Loucy (cell line): ENCODE data around the gene CDH26.

Experiments used
- H2AFZ ChIP-seq: fragments of 200-600 bp; sonication (generic); 2 replicates; pipeline ENCODE4 v1.6.0; 2016; ENCODE audit warnings: antibody characterized with exemption, mild to moderate bottlenecking, low read length, moderate library complexity
- H3F3A ChIP-seq: fragments of 200-600 bp; 2 replicates; pipeline ENCODE4 v1.6.0; 2016; ENCODE audit warnings: antibody characterized with exemption, low read depth, mild to moderate bottlenecking
- H3K27me3 ChIP-seq: fragments of 200-600 bp; sonication (generic); 2 replicates; pipeline ENCODE4 v1.6.1; 2014; ENCODE audit warnings: low read length, mild to moderate bottlenecking; ENCODE audit not compliant: insufficient read depth, poor library complexity, severe bottlenecking
- H3K36me3 ChIP-seq: fragments of 200-600 bp; sonication (generic); 2 replicates; pipeline ENCODE4 v1.6.1; 2016; ENCODE audit warnings: low read length; ENCODE audit not compliant: insufficient read depth
- H3K4me1 ChIP-seq: fragments of 200-600 bp; sonication (generic); 2 replicates; pipeline ENCODE4 v1.5.1; 2014; ENCODE audit warnings: low read length, mild to moderate bottlenecking; ENCODE audit not compliant: insufficient read depth, poor library complexity, severe bottlenecking
- H3K4me2 ChIP-seq: fragments of 200-600 bp; sonication (generic); 2 replicates; pipeline ENCODE4 v1.6.0; 2014; ENCODE audit warnings: antibody characterized with exemption, low read length, low read depth, mild to moderate bottlenecking; ENCODE audit not compliant: poor library complexity, severe bottlenecking
- H3K4me3 ChIP-seq: fragments of 200-600 bp; sonication (generic); 2 replicates; pipeline ENCODE4 v1.5.1; 2014; ENCODE audit warnings: low read length, mild to moderate bottlenecking, mixed read lengths; ENCODE audit not compliant: poor library complexity, severe bottlenecking
- H3K79me2 ChIP-seq: fragments of 200-600 bp; sonication (generic); 2 replicates; pipeline ENCODE4 v1.6.1; 2014; ENCODE audit warnings: low read length; ENCODE audit not compliant: insufficient read depth
- H3K9ac ChIP-seq: fragments of 200-600 bp; sonication (generic); 2 replicates; pipeline ENCODE4 v1.6.0; 2014; ENCODE audit warnings: mild to moderate bottlenecking, low read depth, low read length, moderate library complexity; ENCODE audit not compliant: poor library complexity, severe bottlenecking
- H3K9me2 ChIP-seq: fragments of 200-600 bp; sonication (generic); replicated peaks from 2 replicates; pipeline ENCODE4 v1.6.1; 2016; ENCODE audit warnings: low read depth, low read length, mixed read lengths
- H3K9me3 ChIP-seq: fragments of 200-600 bp; sonication (generic); 2 replicates; pipeline ENCODE4 v1.6.1; 2014; ENCODE audit warnings: mild to moderate bottlenecking, antibody characterized with exemption, low read length, low read depth; ENCODE audit not compliant: insufficient read depth
- H4K20me1 ChIP-seq: fragments of 200-600 bp; sonication (generic); 2 replicates; pipeline ENCODE4 v1.6.0; 2014; ENCODE audit warnings: antibody characterized with exemption, low read length, mild to moderate bottlenecking; ENCODE audit not compliant: insufficient read depth, poor library complexity, severe bottlenecking
- CTCF ChIP-seq: fragments of 200-600 bp; sonication (generic); conservative IDR thresholded peaks from 2 replicates; pipeline ENCODE4 v1.5.1; 2014; ENCODE audit warnings: mild to moderate bottlenecking, antibody characterized with exemption, low read length
- EZH2phosphoT487 ChIP-seq: fragments of 200-600 bp; IDR thresholded peaks from 2 replicates; pipeline ENCODE4 v1.6.1; 2018; ENCODE audit warnings: antibody characterized with exemption, mild to moderate bottlenecking, moderate library complexity, borderline replicate concordance

CDH26 gene

DNA sequence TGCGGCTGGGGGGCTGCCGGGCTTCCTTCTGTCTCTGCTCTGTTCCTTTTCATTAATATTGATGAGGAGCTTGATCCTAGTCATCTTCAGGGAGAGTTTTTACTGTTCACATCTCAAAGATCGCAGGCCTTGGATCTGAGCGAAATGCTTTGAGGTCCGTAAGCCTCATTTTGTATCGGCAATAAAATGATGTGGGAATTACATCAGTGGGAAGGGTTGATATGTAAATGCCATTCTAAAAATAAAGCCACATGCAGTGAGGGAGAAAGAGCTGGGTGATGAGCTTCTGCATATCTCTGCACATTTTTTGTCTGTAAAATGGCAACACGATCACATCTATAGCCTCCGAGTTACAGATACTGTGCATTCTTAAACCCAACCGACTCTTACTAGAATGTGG is 24.9 kb downstream of the CDH26 start:
- Histone ChIP-seq H3K9me2 (no peaks in the 10 kb centered on the region), H4K20me1 (no peaks in the 10 kb centered on the region), H3K9me3 (no peaks in the 10 kb centered on the region), H3K36me3 (no peaks in the 10 kb centered on the region), H2AFZ (no peak overlapping the region), H3F3A (no peaks in the 10 kb centered on the region), H3K4me3 (no peak overlapping the region), H3K79me2 (no peaks in the 10 kb centered on the region), H3K9ac (no peak overlapping the region), H3K4me2 (no peak overlapping the region), H3K4me1 (peaks cover 2% of the 10 kb centered on the region), H3K27me3 (no peaks in the 10 kb centered on the region)
- no peak for TF ChIP-seq EZH2phosphoT487
- no peak for TF ChIP-seq CTCF

DNA sequence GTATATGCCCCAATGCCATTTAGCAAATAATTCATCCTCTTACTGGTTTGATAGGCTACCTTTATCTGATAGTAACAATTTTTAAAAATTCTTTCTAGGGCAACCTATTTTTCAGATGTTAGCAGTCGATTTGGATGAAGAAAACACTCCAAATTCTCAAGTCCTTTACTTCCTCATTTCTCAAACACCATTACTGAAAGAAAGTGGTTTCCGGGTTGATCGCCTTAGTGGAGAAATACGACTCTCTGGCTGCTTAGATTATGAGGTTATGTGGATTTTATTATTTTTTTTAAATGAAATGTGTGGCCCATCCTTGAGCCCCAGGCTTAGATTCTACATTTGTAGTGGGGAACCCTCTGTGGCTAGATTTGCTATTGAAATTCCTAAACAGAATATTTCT is 26.3 kb downstream of the CDH26 start:
- Histone ChIP-seq H3K9me3 (no peaks in the 10 kb centered on the region), H2AFZ (no peak overlapping the region), H3K79me2 (no peaks in the 10 kb centered on the region), H3K36me3 (no peaks in the 10 kb centered on the region), H3K9me2 (no peaks in the 10 kb centered on the region), H3F3A (no peaks in the 10 kb centered on the region), H3K27me3 (no peaks in the 10 kb centered on the region), H3K4me1 (peaks cover 7% of the 10 kb centered on the region), H3K4me3 (no peak overlapping the region), H4K20me1 (no peaks in the 10 kb centered on the region), H3K9ac (no peak overlapping the region), H3K4me2 (no peak overlapping the region)
- TF ChIP-seq EZH2phosphoT487 (no peak), CTCF (no peak)

DNA sequence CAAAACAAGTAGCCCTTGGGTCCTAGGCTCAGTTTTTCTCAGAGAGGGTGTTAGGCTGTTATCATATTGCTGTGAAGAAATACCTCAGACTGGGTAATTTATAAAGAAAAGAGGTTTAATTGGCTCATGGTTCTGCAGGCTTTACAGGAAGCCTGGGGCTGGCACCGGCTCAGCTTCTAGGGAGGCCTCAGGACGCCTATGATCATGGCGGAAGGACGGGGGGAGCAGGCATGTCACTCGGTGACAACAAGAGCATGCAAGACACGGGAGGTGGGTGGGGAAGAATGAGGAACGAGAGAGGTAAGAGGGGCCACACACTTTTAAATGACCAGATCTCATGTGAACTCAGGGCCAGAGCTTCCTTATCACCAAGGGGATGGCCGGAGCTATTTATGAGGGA is 26.9 kb downstream of the CDH26 start:
- Histone ChIP-seq H3K9me3 (no peaks in the 10 kb centered on the region), H3K27me3 (no peaks in the 10 kb centered on the region), H3K79me2 (no peaks in the 10 kb centered on the region), H2AFZ (no peak overlapping the region), H3K36me3 (no peaks in the 10 kb centered on the region), H3F3A (no peaks in the 10 kb centered on the region), H4K20me1 (no peaks in the 10 kb centered on the region), H3K9ac (no peak overlapping the region), H3K4me3 (no peak overlapping the region), H3K9me2 (no peaks in the 10 kb centered on the region), H3K4me1 (peaks cover 7% of the 10 kb centered on the region), H3K4me2 (no peak overlapping the region)
- TF ChIP-seq EZH2phosphoT487 (no peak), CTCF (no peak)
